WI38 (cell line): ENCODE results near the gene IQGAP2.

Source experiments
- H3K4me3 ChIP-seq: 2 replicates; pipeline ENCODE4 v1.5.1; 2011; ENCODE audit warnings: low read depth, mild to moderate bottlenecking, control low read depth, low read length
- TF ChIP-seq, protein P1 (sequence below): IDR thresholded peaks from 2 replicates; pipeline ENCODE4 v1.5.1; 2012; ENCODE audit warnings: low read depth, mild to moderate bottlenecking, control low read depth, low read length

The IQGAP2 gene

DNA sequence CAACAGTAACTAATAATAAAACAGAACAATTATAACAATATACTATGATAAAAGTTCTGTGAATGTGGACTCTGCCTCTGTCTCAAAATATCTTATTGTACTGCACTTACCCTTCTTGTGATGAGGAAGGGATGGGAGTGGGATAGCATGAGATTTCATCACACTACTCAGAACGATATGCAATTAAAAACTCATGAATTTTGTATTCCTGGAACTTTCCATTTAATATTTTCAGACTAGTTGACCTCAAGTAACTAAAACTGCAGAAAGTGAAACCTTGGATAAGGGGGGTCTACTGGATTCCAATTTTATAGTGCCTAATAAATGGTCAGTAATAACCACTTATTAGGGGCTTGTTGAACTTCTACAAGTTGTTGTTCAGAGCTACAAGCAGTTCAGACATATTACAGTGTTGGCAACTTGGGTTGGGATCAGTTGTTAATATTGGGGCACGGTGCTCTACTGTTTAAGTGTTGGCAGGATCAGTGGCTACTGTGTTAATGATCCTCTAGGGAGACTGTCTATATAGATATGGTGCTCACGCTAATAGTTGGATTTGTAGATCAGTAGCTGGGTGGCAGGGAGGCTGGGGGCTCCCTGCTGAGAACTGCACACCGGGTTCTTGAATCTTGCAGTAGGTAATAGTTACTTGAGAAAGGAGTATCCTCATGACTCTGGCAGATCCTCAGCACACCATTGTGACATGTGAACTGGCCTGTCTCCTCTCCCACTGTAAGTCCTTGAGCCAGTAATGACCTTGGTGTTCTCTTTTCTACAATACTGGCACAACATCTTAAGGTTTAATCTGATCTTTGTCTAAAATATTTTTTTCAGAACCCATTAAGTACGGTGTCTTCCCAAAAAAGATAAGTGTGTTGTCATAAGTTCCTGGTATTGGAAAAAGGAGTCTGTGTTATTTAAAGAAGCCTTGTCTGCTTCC, 158.1 kb downstream of the IQGAP2 start:
- no peak overlapping the region for H3K4me3 ChIP-seq
- TF ChIP-seq, protein P1, sequence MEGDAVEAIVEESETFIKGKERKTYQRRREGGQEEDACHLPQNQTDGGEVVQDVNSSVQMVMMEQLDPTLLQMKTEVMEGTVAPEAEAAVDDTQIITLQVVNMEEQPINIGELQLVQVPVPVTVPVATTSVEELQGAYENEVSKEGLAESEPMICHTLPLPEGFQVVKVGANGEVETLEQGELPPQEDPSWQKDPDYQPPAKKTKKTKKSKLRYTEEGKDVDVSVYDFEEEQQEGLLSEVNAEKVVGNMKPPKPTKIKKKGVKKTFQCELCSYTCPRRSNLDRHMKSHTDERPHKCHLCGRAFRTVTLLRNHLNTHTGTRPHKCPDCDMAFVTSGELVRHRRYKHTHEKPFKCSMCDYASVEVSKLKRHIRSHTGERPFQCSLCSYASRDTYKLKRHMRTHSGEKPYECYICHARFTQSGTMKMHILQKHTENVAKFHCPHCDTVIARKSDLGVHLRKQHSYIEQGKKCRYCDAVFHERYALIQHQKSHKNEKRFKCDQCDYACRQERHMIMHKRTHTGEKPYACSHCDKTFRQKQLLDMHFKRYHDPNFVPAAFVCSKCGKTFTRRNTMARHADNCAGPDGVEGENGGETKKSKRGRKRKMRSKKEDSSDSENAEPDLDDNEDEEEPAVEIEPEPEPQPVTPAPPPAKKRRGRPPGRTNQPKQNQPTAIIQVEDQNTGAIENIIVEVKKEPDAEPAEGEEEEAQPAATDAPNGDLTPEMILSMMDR, result no peak

DNA sequence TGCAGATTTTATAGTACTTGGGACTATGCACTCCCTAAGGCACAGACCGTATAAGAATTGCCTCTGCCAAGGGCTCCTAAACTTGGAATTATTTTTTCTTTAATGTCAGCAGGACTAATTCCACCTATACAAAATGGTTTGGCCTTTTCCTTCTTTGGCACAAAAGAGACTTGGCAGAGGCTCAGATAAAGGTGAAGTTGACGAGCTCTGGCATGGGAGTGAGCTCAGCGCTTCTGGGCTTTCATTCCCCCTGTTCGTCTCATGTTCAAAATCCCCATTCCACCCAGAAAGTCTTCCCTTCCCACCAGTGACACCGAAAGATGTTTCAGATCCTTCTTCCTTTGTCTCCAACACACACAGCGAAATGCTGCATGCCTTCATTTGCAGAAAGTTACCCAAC, 158.9 kb downstream of the IQGAP2 start:
- no peak overlapping the region for H3K4me3 ChIP-seq
- TF ChIP-seq, protein P1, result no peak

DNA sequence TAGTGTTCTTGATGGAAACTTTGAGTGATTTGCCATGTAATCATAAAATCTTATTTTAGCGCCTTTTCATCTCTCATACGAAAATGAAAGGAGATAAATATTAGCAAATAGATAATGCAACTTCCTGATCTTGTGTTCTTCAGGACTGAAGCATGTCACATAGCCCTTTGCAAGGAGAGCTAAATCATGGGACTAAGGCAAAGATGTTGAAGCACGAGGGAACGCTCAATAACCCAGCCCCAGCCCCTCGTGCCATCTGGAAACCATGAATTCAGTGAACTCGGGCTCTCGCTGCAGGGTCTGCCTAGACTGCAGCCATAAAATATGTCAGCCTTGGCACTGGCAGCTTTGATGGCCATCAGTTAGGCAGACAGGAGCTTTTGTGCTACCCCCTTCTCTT, 161.9 kb downstream of the IQGAP2 start:
- TF ChIP-seq, protein P1, result no peak
- H3K4me3 ChIP-seq, result no peak overlapping the region

DNA sequence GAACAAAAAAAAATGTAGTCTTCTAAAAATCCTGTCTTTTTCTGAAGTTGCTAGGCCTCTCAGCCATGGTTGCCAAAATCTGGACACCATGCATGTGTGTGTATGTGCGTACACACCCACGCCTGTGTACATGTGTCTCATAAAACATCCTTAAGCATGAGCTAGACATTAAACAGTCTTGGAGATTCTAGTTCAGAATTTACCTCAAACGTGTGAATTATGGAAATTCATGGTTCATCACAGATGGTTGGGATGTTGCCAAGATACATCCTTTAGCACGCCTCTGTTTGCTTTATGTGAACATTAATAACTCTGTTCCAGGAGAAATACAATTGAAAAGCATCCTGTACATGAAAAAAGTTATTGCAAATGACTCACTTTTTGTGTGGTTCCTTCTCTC, 167.1 kb downstream of the IQGAP2 start:
- no peak overlapping the region for H3K4me3 ChIP-seq
- TF ChIP-seq, protein P1, result no peak

DNA sequence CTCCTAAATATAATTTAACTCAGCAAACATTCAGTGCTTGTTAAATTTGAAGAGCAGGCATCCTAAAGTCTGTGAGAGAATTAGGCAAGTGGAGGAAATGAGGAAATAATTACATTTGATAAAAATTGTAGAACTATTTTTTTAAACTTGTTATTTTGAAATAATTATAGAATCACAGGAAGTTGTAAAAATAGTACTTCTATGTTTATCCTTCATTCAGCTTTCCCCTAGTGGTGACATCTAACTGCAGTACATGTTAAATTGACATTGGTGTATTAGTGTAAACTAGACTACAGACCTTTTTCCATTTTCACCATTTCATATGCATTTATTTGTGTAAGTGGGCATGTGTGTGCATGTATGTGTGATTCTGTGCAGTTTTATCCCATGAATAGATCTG, 168.5 kb downstream of the IQGAP2 start:
- H3K4me3 ChIP-seq, result no peak overlapping the region
- TF ChIP-seq, protein P1, result no peak

DNA sequence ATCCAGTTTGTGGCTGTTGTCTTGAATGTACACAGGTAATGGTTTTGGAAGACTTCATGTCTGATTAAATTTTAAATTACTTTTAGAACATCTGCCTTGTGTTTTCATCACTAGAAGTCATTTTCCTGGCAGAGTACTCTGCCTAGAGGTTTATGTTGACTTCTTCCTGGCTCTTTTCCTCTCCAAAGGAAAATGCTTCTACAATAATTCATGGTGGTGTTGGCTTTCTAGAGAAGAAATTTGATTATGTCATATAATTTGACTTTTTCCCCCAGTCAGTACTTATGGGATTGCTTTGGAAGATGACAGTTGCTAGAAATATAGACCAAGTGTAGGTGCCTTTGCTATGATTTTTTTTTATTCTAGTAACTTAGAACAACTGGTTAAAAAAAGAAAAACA, 173.4 kb downstream of the IQGAP2 start:
- H3K4me3 ChIP-seq, result no peak overlapping the region
- TF ChIP-seq, protein P1, result no peak

DNA sequence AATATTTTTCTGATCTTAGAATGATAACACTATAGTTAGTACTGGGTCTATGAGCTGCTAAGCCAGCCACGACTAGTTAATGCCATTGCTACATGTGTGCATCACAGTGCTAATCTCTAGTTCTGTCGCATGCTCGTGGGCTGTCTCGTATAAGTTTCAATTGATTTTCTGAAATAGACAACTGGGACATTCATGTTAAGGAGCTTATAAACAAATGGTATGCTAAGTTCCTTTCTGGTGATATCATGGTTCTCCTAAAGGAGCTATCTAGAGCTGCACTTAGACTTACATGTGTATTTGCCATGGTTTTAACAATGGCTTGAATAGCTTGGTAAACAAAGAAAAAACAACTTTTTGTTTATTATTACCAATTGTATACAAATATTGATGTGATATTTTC, 173.9 kb downstream of the IQGAP2 start:
- TF ChIP-seq, protein P1, result no peak
- no peak overlapping the region for H3K4me3 ChIP-seq
